ENCODE data around the gene TRNP1.

The TRNP1 gene

GRCh38 chr1:27031235-27032118 is 38.0 kb downstream of the TRNP1 start:
- no peak for DNase-seq

- DNase-seq = no peak
Measured at GRCh38 chr1:27032119-27032461, 38.6 kb downstream of the TRNP1 start.

- no peak for DNase-seq
Measured at GRCh38 chr1:27033043-27033746, 39.7 kb downstream of the TRNP1 start.

- DNase-seq = no peak
Measured at GRCh38 chr1:27035344-27035743, 41.9 kb downstream of the TRNP1 start.

GRCh38 chr1:27036718-27037117 is 43.2 kb downstream of the TRNP1 start:
- DNase-seq = no peak

GRCh38 chr1:27037518-27037917 is 44.0 kb downstream of the TRNP1 start:
- DNase-seq = no peak

GRCh38 chr1:27038020-27038419 is 44.5 kb downstream of the TRNP1 start:
- no peak for DNase-seq

- DNase-seq = no peak
Measured at GRCh38 chr1:27042670-27043069, 49.2 kb downstream of the TRNP1 start.

- DNase-seq = peak; percentile 84
Measured at GRCh38 chr1:27044613-27045151, 51.2 kb downstream of the TRNP1 start.

GRCh38 chr1:27045973-27046558 is 52.6 kb downstream of the TRNP1 start:
- DNase-seq = peak; percentile 70

GRCh38 chr1:27047914-27048313 is 54.4 kb downstream of the TRNP1 start:
- DNase-seq = no peak

GRCh38 chr1:27049100-27049499 is 55.6 kb downstream of the TRNP1 start:
- no peak for DNase-seq

GRCh38 chr1:27049607-27050006 is 56.1 kb downstream of the TRNP1 start:
- DNase-seq = no peak
